ENCODE data around the gene PRKCG.
"Not testable (repeated sequence)": the region's sequence is repeated elsewhere in the genome, so short reads cannot be mapped to it uniquely, and the experiment has no call there.

The PRKCG gene

DNA sequence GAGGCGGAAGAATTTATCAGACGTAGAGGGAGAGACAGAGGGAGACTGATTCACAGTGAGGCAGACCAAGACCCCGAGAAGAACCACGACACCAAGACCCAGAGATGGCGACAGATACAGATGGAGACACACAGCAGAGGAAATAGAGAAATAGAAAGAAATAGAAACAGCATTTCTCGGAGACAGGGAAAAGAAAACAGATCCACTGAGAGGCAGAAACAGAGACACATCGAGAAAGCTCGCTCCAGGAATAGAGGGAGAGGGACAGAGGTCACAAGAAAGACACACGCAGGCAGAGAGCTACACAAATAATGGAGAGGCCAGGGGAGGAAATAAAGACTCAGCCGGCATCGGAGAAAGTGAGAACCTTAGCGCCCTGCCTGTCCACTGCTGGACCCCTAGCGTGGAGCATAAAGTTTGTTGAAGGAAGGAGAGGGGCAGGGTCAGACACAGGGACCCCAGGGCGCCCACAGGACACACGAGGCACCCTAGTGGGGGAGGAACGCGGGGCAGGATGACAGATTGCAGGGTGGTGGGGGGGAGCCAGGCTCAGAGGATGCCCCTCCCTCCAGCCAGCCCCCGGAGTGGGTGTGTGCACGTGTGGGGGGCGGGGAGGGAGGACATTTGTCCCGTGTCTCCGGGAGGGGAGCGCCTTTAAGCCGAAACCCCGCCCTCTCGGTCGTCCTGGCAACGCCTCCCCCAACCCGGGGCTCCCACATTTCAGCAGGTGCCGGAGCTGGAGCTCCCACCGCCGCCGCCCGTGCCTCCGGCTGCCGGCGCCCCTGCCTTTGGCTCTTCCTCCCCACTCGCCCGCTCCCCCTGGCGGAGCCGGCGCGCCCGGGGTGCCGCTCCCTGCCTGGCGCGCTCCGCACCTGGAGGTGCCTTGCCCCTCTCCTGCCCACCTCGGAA lies at the start of gene PRKCG:
TSS of gene PRKCG (plus strand) at position 716 of the 909 bp plus-strand sequence. CDS start 298 bp downstream, outside the sequence.
- DNase-seq = no peak

DNA sequence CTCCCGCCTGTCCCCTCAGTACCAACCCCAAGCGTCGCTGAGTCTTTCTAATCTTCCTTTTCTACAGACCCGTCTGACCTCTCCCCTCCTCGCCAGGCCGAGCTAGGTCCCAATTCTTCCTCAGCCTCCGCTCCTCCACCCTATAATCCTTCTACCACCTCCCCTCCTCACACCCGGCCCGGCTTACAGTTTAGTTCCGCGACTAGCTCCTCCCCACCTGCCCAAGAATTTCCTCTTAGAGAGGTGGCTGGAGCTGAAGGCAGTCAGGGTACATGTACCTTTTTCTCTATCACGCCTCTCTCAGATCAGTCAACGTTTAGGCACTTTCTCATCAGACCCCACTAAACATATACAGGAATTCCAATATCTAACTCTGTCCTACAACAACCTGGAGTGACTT lies 49.1 kb upstream of the PRKCG start:
- DNase-seq = not testable (repeated sequence)

DNA sequence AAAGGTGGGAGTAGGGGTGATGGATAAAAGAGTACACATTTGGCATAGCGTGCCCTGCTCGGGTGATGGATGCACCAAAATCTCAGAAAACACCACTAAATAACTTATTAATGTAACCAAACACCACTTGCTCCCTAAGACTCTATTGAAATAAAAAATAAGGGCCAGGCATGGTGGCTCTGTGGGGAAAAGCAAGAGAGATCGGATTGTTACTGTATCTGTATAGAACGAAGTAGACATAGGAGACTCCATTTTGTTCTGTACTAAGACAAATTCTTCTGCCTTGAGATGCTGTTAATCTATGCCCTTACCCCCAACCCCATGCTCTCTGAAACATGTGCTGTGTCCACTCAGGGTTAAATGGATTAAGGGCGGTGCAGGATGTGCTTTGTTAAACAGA lies 43.6 kb upstream of the PRKCG start:
- DNase-seq = not testable (repeated sequence)

DNA sequence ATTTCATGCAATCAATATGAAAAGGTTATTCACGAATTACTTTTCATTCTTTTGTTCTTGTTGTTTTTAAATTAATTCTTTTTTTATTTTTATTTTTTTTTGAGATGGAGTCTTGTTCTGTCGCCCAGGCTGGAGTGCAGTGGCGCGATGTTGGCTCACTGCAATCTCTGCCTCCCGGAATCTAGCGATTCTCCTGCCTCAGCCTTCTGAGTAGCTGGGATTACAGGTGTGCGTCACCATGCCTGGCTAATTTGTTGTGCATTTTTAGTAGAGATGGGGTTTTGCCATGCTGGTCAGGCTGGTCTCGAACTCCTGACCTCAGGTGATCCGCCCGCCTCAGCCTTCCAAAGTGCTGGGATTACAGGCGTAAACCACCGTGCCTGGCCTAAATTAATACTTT lies 41.8 kb upstream of the PRKCG start:
- DNase-seq = not testable (repeated sequence)

DNA sequence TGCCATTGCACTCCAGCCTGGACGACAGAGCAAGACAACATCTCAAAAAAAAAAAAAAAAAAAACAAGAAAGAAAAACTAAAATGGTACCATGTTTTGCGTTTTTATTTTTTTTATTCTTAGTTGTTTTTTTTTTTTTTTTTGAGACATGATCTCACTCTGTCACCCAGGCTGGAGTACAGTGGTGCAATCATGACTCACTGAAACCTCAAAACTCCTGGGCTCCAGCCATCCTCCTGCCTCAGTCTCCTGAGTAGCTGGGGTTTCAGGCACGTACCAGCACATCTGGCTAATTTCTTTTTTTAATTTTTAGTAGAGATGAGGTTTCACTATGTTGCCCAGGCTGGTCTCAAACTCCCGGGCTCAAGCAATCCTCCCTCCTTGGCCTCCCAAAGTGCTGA lies 41.1 kb upstream of the PRKCG start:
- DNase-seq = peak; percentile 80

DNA sequence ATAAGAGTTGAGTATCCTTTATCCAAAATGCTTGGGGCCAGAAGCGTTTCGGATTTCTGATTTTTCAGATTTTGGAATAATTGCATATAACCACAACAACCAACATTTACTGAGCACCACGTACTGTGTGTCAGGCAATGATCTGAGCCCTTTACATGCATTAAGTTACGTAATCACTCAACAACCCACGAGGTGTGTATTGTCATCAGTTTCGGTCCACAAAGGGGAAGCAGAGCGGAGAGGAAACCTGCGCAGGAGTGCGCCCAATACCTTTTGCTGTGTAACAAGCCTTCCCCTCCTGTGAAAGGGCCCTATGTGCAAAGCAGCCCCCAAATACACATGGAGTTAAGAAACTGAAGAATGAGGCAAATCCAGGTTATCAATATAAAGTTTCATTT lies 37.1 kb upstream of the PRKCG start:
- DNase-seq = peak; percentile 80

DNA sequence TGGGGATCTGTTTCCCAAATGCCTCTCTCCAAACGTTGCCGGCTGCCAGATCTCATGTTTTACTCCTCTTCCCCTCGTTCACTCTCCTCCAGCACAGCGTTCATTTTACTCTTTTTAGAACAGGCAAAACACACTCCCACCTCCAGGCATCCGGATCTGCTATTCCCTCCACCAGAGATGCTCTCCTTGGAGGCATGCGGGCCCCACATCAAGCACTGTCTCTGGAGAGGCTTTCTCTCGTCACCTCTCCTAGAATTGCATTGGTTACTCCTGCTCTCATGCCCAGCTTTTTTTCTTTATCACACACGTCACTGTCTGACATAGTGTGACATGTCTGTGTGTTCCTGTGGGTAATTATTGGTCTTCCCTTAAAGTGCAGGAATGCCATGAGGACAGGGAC lies 34.4 kb upstream of the PRKCG start:
- DNase-seq = no peak

DNA sequence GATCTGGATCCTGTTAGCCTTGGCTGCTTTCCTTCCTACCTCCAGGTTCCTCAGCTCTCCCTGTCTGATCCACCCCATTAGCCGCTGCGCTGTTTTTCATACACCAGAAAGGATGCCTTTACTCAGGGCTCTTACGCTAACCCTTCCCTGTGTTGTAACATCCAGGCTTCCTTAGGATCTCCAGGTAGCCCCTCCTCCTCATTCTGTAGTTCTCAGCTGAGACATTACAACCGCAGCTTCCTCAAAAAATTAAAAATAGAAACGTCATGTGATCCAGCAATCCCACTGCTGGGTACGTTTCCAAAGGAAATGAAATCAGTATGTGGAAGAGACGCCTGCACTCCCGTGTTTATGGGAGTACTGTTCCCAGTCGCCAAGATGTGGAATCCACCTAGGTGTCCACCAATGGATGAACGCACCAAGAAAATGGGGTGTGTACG lies 32.7 kb upstream of the PRKCG start:
- peak; percentile 81 for DNase-seq

DNA sequence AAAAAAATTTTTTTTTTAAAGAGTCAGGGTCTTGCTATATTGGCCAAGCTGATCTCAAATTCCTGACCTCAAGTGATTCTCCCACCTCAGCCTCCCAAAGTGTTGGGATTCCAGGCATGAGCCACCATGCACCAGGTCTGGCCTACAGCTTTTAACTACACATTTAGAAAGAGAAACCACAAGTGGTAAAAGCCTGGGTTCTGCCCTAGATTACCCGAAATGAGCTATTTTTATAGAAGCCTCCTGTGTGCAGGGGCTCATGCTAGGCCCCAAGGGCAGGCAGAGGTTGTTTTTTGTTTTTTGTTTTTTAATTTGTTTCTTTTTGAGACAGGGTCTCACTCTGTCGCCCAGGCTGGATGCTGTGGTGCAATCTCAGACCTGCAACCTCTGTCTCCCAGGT lies 28.3 kb upstream of the PRKCG start:
- peak; percentile 68 for DNase-seq

DNA sequence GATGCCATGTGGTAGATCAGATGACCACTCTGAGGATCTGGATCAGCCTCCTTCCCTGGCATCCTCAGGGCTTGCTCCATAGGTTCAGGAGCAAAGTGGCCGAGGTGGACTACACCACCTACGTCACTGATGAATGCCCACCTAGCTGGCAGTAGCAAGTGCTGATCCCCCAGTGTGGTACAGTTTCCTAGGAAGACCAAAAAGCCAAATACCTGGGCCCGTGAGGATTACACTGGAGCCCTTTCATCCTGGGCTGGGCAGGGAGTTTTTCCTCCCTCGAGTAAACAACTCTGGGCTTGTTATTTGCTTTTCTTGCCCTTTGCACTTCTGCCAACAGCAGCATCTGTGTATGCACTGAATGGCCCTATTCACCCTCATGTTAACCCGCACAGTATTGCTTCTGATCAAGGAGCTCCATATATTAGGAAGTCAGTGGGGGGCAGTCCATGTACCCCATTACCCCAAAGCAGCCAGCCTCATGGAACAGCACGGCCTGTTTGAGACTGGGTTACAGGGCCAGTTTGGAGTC lies 17.6 kb upstream of the PRKCG start:
- DNase-seq = no peak

DNA sequence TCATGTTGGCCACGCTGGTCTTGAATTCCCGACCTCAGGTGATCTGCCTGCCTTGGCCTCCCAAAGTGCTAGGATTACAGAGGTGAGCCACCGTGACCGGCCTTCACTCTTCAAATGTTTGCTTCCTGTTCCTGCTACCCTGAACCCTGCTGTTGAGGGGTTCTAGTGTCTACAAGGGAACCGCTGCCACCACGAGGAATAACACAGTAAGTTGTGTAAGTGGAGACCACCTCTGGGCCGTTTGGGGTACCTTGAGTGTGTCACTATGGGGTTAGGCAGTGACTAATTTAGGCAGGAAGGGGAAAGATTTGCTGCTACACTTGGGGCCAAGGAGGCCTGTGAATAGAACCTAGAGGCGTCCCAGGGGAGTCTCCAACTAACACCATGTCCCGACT lies 16.5 kb upstream of the PRKCG start:
- DNase-seq = peak; percentile 41

DNA sequence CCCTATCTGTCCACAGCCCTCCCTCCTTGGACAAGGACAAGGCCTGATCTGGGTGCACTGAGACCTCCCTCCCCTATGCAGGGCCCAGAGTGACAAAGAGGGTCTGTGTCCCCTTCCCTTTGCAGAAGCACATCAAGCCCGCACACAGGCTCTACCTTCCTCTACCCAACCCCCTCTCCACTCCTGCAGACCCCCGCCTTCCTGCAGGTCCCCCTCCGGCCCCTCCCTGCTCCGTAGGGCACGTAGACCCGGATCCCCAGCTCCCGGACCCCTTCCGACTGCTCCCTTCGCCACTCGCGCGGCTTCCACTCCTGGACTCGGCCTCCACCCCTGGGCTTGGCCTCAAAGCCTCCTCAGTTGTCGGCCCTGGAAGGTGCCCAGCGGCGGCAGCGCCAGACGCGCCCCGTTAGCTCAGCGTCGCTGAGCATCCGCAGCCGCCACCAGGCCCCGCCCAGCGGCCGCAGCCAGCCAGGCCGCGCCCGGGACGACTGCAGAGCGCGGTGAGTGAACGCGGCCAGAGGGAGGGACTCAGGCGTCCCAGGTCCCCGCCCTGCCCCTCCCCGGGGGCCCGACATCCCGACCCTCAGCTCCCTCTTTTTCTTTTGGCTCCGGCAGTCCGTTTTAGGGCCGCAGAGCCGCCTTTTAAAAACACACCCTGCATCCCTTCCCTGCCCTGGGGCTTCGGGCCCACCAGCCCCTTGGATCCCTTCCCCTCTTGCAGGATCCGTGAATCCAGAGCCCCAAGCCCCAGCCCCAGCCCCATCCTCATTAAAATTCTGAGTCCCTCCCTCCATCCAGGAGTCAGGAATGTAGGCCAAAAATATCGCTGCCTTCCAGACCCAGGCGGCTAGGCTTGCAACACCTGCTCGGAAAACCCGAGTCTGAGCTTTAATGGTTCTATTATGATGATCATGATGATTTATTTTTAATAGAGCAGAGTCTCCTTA lies 15.8 kb upstream of the PRKCG start:
- peak; percentile 62 for DNase-seq

DNA sequence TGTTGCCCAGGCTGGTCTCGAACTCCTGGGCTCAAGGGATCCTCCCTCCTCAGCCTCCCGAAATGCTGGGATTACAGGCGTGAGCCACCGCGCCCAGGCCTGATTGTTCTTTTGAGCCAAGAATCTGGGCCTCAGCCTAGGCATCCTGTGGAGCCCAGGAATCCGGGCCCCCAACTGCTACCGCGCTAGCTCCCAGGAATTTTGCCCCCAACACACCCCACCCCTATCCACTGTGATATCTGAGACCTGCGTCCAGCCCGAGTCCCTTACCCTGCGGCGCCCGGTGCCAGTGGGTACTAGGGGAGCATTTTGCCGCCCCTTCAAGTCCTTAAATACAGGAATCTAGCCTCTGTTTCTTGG lies 15.2 kb upstream of the PRKCG start:
- DNase-seq = no peak

DNA sequence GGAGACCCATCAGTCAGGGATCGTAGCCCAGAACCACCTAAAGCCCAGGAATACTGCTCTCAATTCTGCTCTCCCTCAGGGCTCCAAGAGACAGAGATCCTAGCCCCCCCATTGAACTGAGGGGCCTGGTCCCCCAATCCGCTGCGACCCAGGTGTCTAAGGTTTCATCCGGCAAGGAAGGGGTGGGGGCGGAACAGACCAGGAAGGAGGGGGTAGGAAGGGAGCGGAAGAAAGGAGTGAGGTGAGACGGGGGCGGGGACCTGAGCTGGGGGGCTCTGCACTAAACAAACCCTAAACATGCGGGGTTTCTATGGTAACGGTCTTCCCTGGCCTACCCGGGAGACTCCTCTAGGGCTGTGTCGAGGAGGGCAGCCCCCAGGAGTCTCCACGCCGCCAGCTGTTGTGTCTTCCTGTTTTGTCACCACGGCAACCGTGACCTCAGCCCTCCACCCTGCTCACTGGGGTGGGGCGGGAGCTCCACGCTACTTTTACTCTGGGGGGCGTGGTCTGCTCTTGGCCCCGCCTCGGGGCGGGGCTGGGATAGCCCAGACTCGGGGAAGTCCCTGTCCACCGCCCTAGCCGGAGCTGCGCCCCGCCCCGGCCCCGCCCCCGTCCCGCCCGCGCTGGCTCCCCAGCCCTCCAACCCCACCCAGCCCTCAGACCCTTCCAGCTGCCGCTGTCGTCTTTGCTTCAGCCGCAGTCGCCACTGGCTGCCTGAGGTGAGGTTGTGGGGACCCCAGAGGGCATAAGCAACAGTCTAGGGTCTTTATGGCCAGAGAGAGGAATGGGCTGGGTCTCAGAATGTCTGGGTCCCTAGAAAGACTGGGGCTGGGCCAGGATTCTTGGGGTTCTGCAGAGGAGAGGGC lies 14.5 kb upstream of the PRKCG start, which contains the start of gene MYADM:
TSS of gene MYADM (plus strand) at position 659 of the 866 bp plus-strand sequence. CDS start 5,647 bp downstream, outside the sequence.
- DNase-seq = peak; percentile 99

DNA sequence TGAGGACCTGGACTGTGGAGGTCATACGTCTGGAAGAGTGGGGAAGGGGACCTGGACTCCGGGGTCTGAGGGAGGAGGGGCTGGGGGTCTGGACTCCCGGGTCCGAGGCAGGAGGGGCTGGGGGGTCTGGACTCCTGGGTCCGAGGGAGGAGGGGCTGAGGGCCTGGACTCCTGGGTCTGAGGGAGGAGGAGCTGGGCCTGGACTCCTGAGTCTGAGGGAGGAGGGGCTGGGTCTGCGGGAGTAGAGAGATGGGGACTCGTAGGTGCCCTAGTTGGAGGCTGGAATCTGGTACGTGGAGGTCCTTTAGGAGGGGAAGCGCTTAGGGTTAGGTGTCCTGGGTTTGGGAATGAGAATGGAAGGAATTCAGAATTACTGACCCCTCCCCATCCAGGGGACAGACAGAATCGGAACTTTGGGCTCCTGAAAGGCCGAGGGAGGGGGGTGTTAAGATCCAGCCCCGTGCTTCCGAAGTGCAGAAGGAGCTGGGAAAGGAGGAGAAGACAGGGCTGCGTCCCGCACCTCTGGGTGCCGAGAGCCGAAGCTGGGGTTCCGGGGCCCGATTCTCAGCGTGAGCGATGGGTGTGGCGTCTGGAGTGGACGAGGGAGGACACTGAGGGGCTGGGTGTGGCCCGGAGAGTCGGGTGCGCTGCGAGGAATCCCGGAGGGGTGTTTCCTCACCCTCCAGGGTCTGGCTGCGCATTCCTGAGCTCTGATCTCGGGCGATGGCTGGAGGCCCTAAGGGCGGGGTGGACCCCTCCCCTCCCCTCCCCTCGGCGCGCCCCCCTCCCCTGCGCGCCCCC lies 13.7 kb upstream of the PRKCG start:
- peak; percentile 28 for DNase-seq

DNA sequence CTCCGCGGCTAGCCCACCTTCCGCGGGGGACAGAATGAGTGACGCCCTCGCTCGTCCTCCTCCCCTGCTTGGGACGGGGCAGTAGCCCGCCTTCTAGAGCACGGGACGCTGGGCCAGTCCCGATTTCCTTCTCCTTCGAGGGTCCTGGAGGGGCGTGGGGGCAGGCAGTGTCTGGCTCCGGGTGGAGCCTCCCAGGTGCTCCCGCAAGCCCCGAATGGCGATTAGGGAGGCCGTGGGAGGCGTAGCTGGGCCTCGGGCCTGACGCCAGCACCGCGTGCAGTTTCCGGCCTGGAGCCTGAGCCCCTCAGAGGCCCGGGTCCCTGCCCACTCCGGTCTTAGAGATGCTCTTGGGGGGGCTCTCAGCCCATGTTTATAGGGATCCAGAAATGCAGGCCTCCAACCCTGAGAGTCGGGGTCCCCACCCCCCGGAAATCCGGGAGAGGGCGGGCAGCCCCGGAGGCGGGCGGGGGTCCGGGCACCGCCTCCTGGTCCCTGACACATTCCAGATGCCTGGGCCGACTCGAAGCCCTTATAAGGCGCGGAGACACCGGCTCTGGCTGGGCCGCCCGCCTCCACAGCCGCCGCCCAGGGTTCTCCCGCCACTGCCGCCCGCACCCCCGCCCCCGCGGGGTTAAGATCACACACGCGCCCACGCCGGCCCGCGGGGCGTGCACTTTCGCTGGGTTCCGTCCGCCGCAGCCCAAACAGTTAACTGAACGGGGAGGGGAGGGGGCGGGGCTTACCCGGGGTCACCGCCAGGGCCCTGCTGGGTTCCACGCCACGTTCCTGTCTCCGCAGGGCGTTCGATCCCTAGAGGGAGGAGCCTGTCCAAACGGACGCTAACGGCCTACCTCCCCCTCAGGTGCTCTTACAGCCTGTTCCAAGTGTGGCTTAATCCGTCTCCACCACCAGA lies 12.8 kb upstream of the PRKCG start:
- DNase-seq = peak; percentile 98

DNA sequence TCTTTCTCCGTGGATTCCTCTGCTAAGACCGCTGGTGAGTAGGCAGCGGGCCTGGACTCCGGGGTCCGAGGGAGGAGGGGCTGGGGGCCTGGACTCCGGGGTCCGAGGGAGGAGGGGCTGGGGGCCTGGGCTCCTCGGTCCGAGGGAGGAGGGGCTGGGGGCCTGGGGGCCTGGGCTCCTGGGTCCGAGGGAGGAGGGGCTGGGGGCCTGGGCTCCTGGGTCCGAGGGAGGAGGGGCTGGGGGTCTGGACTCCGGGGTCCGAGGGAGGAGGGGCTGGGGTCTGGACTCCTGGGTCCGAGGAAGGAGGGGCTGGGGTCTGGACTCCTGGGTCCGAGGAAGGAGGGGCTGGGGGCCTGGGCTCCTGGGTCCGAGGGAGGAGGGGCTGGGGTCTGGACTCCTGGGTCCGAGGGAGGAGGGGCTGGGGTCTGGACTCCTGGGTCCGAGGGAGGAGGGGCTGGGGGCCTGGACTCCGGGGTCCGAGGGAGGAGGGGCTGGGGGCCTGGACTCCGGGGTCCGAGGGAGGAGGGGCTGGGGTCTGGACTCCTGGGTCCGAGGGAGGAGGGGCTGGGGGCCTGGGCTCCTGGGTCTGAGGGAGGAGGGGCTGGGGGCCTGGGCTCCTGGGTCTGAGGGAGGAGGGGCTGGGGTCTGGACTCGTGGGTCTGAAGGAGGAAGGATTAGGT lies 12.1 kb upstream of the PRKCG start:
- DNase-seq = not testable (repeated sequence)

DNA sequence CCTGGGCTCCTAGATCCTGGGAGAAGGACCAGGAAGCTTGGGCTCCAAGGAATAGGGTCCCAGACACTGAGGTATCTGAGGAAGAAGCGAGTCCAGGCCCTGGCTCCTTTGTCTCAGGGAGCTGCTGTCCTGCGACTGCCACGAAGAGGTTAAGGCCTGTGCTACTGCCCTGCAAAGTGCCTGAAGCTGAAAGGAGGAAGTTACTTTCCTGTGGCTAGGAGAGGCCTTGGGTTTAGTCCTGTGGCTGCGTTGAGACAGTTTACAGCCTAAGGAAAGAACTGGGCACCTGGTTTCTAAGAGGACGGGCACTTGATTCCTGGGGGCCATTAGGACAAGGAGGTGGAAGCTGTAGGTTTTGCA lies 11.5 kb upstream of the PRKCG start:
- DNase-seq = peak; percentile 97

DNA sequence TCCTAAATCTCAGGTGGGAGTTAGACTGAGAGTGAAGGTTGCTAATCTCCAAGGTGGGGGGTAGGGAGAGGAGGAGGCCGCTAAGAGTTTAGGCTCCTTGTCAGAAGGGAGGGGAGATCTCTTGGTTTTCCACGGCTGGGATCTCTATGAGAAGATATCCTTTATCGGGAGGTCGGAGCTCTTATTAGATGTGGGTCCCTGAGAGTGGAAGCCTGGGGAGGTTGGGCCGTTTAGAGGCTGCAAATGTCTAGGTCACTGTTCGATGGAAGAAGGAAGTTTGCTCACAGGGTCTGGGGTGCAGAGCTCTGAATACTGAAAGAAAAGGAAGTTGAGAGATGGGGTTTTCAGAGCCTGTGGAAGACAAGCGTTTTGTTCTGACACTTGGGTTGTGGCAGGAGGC lies 10.5 kb upstream of the PRKCG start:
- DNase-seq = peak; percentile 86

DNA sequence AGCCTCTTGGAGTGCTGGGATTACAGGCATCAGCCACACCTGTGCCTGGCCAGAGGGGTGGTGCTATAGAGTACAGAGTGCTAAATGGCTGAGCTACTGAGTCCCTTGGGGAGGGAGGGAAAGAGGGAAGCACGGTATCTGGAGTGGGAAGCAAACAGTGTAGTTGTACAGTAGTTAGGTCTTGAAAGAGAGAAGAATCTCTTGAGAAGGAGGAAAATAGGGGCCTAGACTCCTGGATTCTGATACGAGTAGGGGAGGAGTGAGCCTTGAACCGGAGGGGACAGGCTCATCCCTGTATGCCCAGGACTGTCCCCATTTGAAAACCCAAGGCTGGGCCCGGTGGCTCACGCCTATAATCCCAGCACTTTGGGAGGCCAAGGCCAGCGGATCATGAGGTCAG lies 9.2 kb upstream of the PRKCG start:
- no peak for DNase-seq

All from MV-4-11 (cell line).